HG03175 (cell line): ENCODE measurements around the gene MFSD6.
A peak's percentile ranks its signal among the peaks of the same experiment; 100 is the strongest.
"Not testable (repeated sequence)": the region's sequence is repeated elsewhere in the genome, so short reads cannot be mapped to it uniquely, and the experiment has no call there.

Experiments used
- ATAC-seq: cut with Tn5 transposase; IDR thresholded peaks from one replicate; pipeline ENCODE4 v1.9.1; 2021; ENCODE audit warnings: mild to moderate bottlenecking, moderate library complexity; ENCODE audit not compliant: unreplicated experiment

MFSD6 gene

GRCh38 chr2:190494600-190495227, 86.6 kb downstream of the MFSD6 start:
- ATAC-seq: not testable (repeated sequence)

- no peak for ATAC-seq
Measured at GRCh38 chr2:190497428-190497827, 89.3 kb downstream of the MFSD6 start.

GRCh38 chr2:190499273-190499672, 91.1 kb downstream of the MFSD6 start:
- ATAC-seq: no peak

GRCh38 chr2:190500054-190500502, 91.9 kb downstream of the MFSD6 start:
- no peak for ATAC-seq

- no peak for ATAC-seq
Measured at GRCh38 chr2:190501231-190501630, 93.1 kb downstream of the MFSD6 start.

GRCh38 chr2:190501702-190502407, 93.7 kb downstream of the MFSD6 start:
- ATAC-seq: peak; percentile 55

- ATAC-seq: no peak
Measured at GRCh38 chr2:190503088-190503487, 94.9 kb downstream of the MFSD6 start.

- ATAC-seq: no peak
Measured at GRCh38 chr2:190504912-190505311, 96.8 kb downstream of the MFSD6 start.

- no peak for ATAC-seq
Measured at GRCh38 chr2:190505696-190506095, 97.5 kb downstream of the MFSD6 start.

- ATAC-seq: no peak
Measured at GRCh38 chr2:190506666-190507065, 98.5 kb downstream of the MFSD6 start.

GRCh38 chr2:190507135-190507534, 99.0 kb downstream of the MFSD6 start:
- no peak for ATAC-seq

- ATAC-seq: not testable (repeated sequence)
Measured at GRCh38 chr2:190509895-190510294, 101.7 kb downstream of the MFSD6 start.

- ATAC-seq: no peak
Measured at GRCh38 chr2:190511104-190511503, 102.9 kb downstream of the MFSD6 start.

- ATAC-seq: no peak
Measured at GRCh38 chr2:190512539-190513095, 104.5 kb downstream of the MFSD6 start.

GRCh38 chr2:190513877-190514276, 105.7 kb downstream of the MFSD6 start:
- no peak for ATAC-seq

GRCh38 chr2:190514676-190515075, 106.5 kb downstream of the MFSD6 start:
- no peak for ATAC-seq

- no peak for ATAC-seq
Measured at GRCh38 chr2:190515687-190516086, 107.5 kb downstream of the MFSD6 start.

GRCh38 chr2:190517468-190517867, 109.3 kb downstream of the MFSD6 start:
- ATAC-seq: no peak

- ATAC-seq: no peak
Measured at GRCh38 chr2:190519975-190520767, 112.0 kb downstream of the MFSD6 start.

- ATAC-seq: no peak
Measured at GRCh38 chr2:190524928-190525327, 116.8 kb downstream of the MFSD6 start.

GRCh38 chr2:190526105-190526750, 118.1 kb downstream of the MFSD6 start:
- no peak for ATAC-seq
